SU-DHL-6 (cell line): ENCODE results near the gene NR5A2.

Source experiments
- H2AFZ ChIP-seq: fragments of 200-600 bp; sonication (generic); 2 replicates; pipeline ENCODE4 v1.6.1; 2014; ENCODE audit warnings: low read depth, mild to moderate bottlenecking, moderate library complexity, mixed read lengths, antibody characterized with exemption, low read length; ENCODE audit not compliant: severe bottlenecking
- H3F3A ChIP-seq: fragments of 200-600 bp; shearing (Covaris generic); 2 replicates; pipeline ENCODE4 v1.6.0; 2016; ENCODE audit warnings: antibody characterized with exemption, mild to moderate bottlenecking; ENCODE audit not compliant: insufficient read depth
- H3K27ac ChIP-seq: fragments of 200-600 bp; sonication (generic); 2 replicates; pipeline ENCODE4 v1.5.1; 2016; ENCODE audit warnings: low read depth, mild to moderate bottlenecking, low read length, moderate library complexity, mixed read lengths
- H3K27me3 ChIP-seq: fragments of 200-600 bp; sonication (generic), shearing (Covaris generic); 2 replicates; pipeline ENCODE4 v1.6.0; 2014; ENCODE audit warnings: mild to moderate bottlenecking, low read length
- H3K36me3 ChIP-seq: fragments of 200-600 bp; sonication (generic); 2 replicates; pipeline ENCODE4 v1.6.1; 2014; ENCODE audit warnings: mild to moderate bottlenecking, low read length, mixed read lengths
- H3K4me2 ChIP-seq: fragments of 300-600, 200-600 bp; shearing (Covaris generic), sonication (generic); 2 replicates; pipeline ENCODE4 v1.6.0; 2014; ENCODE audit warnings: low read length, low read depth, mild to moderate bottlenecking; ENCODE audit not compliant: poor library complexity, severe bottlenecking
- H3K4me3 ChIP-seq: fragments of 200-600 bp; sonication (generic); 2 replicates; pipeline ENCODE4 v1.5.1; 2014; ENCODE audit warnings: antibody characterized with exemption, low read length, mild to moderate bottlenecking, mixed read lengths; ENCODE audit not compliant: insufficient read depth, poor library complexity, severe bottlenecking
- H3K79me2 ChIP-seq: fragments of 200-600 bp; sonication (generic); 2 replicates; pipeline ENCODE4 v1.6.1; 2014; ENCODE audit warnings: mild to moderate bottlenecking, low read length, moderate library complexity; ENCODE audit not compliant: insufficient read depth
- H3K9ac ChIP-seq: fragments of 200-600 bp; sonication (generic); 2 replicates; pipeline ENCODE4 v1.7.0; 2014; ENCODE audit warnings: mild to moderate bottlenecking, low read length
- H3K9me2 ChIP-seq: fragments of 200-600 bp; sonication (generic); replicated peaks from 2 replicates; pipeline ENCODE4 v1.6.1; 2014; ENCODE audit warnings: low read length; ENCODE audit not compliant: insufficient read depth
- H3K9me3 ChIP-seq: fragments of 200-600 bp; sonication (generic); 2 replicates; pipeline ENCODE4 v1.6.1; 2014; ENCODE audit warnings: low read length, mixed read lengths; ENCODE audit not compliant: insufficient read depth
- H4K20me1 ChIP-seq: fragments of 200-600 bp; sonication (generic); 2 replicates; pipeline ENCODE4 v1.6.1; 2014; ENCODE audit warnings: low read depth, mild to moderate bottlenecking, antibody characterized with exemption, low read length, moderate library complexity, mixed read lengths
- EZH2phosphoT487 ChIP-seq: fragments of 200-600 bp; sonication (generic), shearing (Covaris generic); conservative IDR thresholded peaks from 2 replicates; pipeline ENCODE4 v1.6.1; 2018; ENCODE audit warnings: mild to moderate bottlenecking, antibody characterized with exemption, low read length, moderate library complexity, mixed read lengths
- TF ChIP-seq, protein P1 (sequence below): fragments of 200-600 bp; sonication (generic); IDR thresholded peaks from one replicate; pipeline ENCODE4 v1.5.1; 2017; ENCODE audit warnings: antibody characterized with exemption, mild to moderate bottlenecking, low read length, moderate library complexity; ENCODE audit not compliant: insufficient read depth, poor library complexity, severe bottlenecking

The NR5A2 gene

DNA sequence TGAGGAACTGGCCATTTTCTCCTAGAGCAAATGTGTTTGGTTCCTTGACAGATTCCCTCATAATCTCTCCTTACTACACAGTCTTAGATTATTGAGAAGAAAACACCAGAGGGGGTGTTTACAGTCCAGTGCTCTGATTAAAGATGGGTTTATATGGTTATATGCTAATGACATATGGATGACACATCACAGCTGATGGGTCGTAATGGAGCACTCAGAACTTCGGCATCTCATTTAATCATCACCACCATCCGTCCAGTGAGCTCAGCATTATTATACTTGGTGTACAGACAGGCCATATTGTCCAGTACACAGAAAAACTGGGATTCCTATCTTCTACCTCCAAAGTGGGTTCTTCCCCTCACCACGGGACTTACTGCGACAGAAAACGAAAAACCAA, 22.3 kb upstream of the NR5A2 start:
- Histone ChIP-seq H3K9ac (no peak overlapping the region), H3K9me3 (no peaks in the 10 kb centered on the region), H3K4me2 (no peak overlapping the region), H2AFZ (no peak overlapping the region), H3K36me3 (no peaks in the 10 kb centered on the region), H3K79me2 (no peaks in the 10 kb centered on the region), H3K27ac (no peak overlapping the region), H3K27me3 (no peaks in the 10 kb centered on the region), H3K9me2 (no peaks in the 10 kb centered on the region), H3F3A (no peaks in the 10 kb centered on the region), H3K4me3 (no peak overlapping the region), H4K20me1 (no peaks in the 10 kb centered on the region)
- no peak for TF ChIP-seq EZH2phosphoT487
- TF ChIP-seq, protein P1, sequence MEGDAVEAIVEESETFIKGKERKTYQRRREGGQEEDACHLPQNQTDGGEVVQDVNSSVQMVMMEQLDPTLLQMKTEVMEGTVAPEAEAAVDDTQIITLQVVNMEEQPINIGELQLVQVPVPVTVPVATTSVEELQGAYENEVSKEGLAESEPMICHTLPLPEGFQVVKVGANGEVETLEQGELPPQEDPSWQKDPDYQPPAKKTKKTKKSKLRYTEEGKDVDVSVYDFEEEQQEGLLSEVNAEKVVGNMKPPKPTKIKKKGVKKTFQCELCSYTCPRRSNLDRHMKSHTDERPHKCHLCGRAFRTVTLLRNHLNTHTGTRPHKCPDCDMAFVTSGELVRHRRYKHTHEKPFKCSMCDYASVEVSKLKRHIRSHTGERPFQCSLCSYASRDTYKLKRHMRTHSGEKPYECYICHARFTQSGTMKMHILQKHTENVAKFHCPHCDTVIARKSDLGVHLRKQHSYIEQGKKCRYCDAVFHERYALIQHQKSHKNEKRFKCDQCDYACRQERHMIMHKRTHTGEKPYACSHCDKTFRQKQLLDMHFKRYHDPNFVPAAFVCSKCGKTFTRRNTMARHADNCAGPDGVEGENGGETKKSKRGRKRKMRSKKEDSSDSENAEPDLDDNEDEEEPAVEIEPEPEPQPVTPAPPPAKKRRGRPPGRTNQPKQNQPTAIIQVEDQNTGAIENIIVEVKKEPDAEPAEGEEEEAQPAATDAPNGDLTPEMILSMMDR = no peak

DNA sequence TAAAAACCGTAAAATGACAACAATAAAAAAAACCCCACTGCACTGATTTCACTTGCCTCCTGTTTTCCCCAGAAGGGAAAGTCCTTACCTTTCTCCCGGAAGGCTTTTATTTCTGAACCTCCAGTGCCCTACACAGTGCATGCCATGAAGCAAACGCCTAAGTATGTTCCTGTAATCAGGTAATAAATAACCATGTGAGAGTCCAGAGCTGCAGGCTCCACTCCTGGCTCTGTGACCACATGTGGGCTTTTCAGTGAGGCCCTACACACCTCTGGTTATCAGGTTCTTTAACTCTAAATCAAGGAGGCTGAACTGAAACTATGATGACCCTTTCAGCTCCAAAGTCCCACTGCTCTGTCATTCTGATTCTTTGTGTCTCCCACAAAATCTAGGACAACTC, 20.8 kb upstream of the NR5A2 start:
- Histone ChIP-seq H3K9ac (no peak overlapping the region), H3K27me3 (no peaks in the 10 kb centered on the region), H3K9me2 (no peaks in the 10 kb centered on the region), H3K27ac (no peak overlapping the region), H2AFZ (no peak overlapping the region), H4K20me1 (no peaks in the 10 kb centered on the region), H3K4me2 (no peak overlapping the region), H3K36me3 (no peaks in the 10 kb centered on the region), H3F3A (no peaks in the 10 kb centered on the region), H3K79me2 (no peaks in the 10 kb centered on the region), H3K9me3 (no peaks in the 10 kb centered on the region), H3K4me3 (no peak overlapping the region)
- TF ChIP-seq, protein P1 = no peak
- no peak for TF ChIP-seq EZH2phosphoT487

DNA sequence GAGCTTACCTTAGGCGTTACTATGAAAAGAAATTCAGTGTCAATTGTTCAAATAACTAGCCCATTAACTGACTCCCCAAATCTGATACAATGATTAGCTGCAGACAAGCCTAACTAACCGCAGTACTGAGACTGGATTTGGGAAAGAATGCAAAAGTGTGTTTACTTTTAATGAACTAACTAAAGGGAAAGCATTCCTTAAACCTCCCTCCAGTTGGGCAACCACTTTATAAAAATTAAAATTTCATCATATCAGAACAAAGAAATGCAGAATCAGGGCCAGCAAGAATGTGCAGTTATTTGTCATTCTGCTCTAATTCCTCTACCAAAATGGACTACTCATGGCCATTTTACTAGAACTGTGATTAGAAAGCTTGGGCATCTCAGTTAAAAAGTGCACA, 11.7 kb upstream of the NR5A2 start:
- no peak overlapping the region for H2AFZ ChIP-seq
- TF ChIP-seq, protein P1 = no peak
- TF ChIP-seq EZH2phosphoT487 = no peak
- no peak overlapping the region for H3K4me2 ChIP-seq
- no peaks in the 10 kb centered on the region for H3K79me2 ChIP-seq
- no peaks in the 10 kb centered on the region for H4K20me1 ChIP-seq
- no peaks in the 10 kb centered on the region for H3F3A ChIP-seq
- H3K27me3 ChIP-seq = no peaks in the 10 kb centered on the region
- H3K9me2 ChIP-seq = no peaks in the 10 kb centered on the region
- no peak overlapping the region for H3K9ac ChIP-seq
- H3K36me3 ChIP-seq = no peaks in the 10 kb centered on the region
- H3K27ac ChIP-seq = no peak overlapping the region
- no peaks in the 10 kb centered on the region for H3K9me3 ChIP-seq
- H3K4me3 ChIP-seq = no peak overlapping the region

DNA sequence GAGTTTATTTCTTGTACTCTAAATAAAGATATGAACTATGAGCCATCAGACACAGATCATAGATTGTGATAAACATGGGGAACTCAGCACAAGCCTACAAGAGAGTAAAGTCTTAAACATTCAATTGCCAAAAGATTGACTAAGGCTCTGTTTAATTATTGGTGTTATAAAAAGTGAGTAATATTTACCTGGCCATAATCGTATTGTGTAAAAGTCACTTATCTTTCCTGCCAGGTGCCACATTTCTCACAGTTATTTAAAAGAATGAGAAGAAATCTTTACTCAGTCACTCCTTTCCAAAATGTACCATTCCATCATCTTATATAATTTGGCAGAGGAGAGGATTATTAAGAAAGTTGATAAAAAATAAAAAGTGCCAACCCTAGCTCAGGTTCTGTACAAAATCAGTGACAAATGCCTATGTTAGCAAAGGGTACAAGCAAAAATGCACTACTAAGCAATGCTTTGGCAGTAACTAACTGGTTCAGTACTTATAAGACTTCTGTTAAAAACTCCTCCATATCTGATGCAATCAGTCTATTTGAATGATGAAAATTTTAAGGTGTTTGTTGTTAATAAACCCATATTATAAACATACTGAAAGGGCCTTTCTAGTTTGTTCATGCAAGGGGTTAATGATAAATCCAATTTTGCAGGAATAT, 5.8 kb upstream of the NR5A2 start:
- no peaks in the 10 kb centered on the region for H3K27me3 ChIP-seq
- H3F3A ChIP-seq = no peaks in the 10 kb centered on the region
- H3K4me2 ChIP-seq = no peak overlapping the region
- no peaks in the 10 kb centered on the region for H3K9me3 ChIP-seq
- H3K27ac ChIP-seq = no peak overlapping the region
- no peaks in the 10 kb centered on the region for H3K79me2 ChIP-seq
- no peaks in the 10 kb centered on the region for H4K20me1 ChIP-seq
- H3K9me2 ChIP-seq = no peaks in the 10 kb centered on the region
- no peak overlapping the region for H3K9ac ChIP-seq
- TF ChIP-seq EZH2phosphoT487 = no peak
- TF ChIP-seq, protein P1 = no peak
- H3K4me3 ChIP-seq = no peak overlapping the region
- H3K36me3 ChIP-seq = no peaks in the 10 kb centered on the region
- no peak overlapping the region for H2AFZ ChIP-seq
